Nephron progenitor cell (in vitro differentiated cells): ENCODE measurements around the gene MRE11.
A peak's percentile ranks its signal among the peaks of the same experiment; 100 is the strongest.

Experiments
- DNase-seq: peaks from one replicate; pipeline ENCODE4 v3.0.0; 2021
- H3K27ac Mint-ChIP-seq: 2 replicates; pipeline ENCODE4 v1.8.0; 2021; ENCODE audit warnings: mild to moderate bottlenecking, moderate library complexity, mixed read lengths
- H3K27me3 Mint-ChIP-seq: 2 replicates; pipeline ENCODE4 v1.8.0; 2021; ENCODE audit warnings: mild to moderate bottlenecking, low read depth, mixed read lengths; ENCODE audit not compliant: poor library complexity
- H3K36me3 Mint-ChIP-seq: 2 replicates; pipeline ENCODE4 v1.8.0; 2021; ENCODE audit warnings: low read depth, mixed read lengths
- H3K4me1 Mint-ChIP-seq: 2 replicates; pipeline ENCODE4 v1.8.0; 2021; ENCODE audit warnings: mixed read lengths
- H3K4me3 Mint-ChIP-seq: 2 replicates; pipeline ENCODE4 v1.8.0; 2021; ENCODE audit warnings: mild to moderate bottlenecking, moderate library complexity, mixed read lengths
- H3K9me3 Mint-ChIP-seq: 2 replicates; pipeline ENCODE4 v1.8.0; 2021; ENCODE audit warnings: mild to moderate bottlenecking, moderate library complexity, mixed read lengths
- CTCF ChIP-seq: fragments of 200-600 bp; sonication (generic); IDR thresholded peaks from 2 replicates; pipeline ENCODE4 v1.5.0; 2021; ENCODE audit warnings: antibody characterized with exemption

Gene MRE11

GRCh38 chr11:94524341-94524740 lies 30.7 kb upstream of the MRE11 start:
- peaks cover 6% of the 10 kb centered on the region for H3K4me1 Mint-ChIP-seq
- no peaks in the 10 kb centered on the region for H3K36me3 Mint-ChIP-seq
- no peak overlapping the region for H3K4me3 Mint-ChIP-seq
- no peaks in the 10 kb centered on the region for H3K9me3 Mint-ChIP-seq
- TF ChIP-seq CTCF = no peak
- no peak for DNase-seq
- H3K27me3 Mint-ChIP-seq = peaks cover 14% of the 10 kb centered on the region
- H3K27ac Mint-ChIP-seq = no peak overlapping the region

- no peak for DNase-seq
- H3K4me3 Mint-ChIP-seq = no peak overlapping the region
- no peaks in the 10 kb centered on the region for H3K9me3 Mint-ChIP-seq
- peaks cover 14% of the 10 kb centered on the region for H3K27me3 Mint-ChIP-seq
- peak; percentile 15 for TF ChIP-seq CTCF
- H3K27ac Mint-ChIP-seq = no peak overlapping the region
- no peaks in the 10 kb centered on the region for H3K36me3 Mint-ChIP-seq
- peaks cover 6% of the 10 kb centered on the region for H3K4me1 Mint-ChIP-seq
These were observed 28.0 kb upstream of the MRE11 start for GRCh38 chr11:94521684-94522083.

GRCh38 chr11:94519478-94520084 lies 25.9 kb upstream of the MRE11 start:
- DNase-seq = no peak
- Mint-ChIP-seq H3K4me3 (no peak overlapping the region), H3K9me3 (no peaks in the 10 kb centered on the region), H3K27ac (no peak overlapping the region), H3K27me3 (peaks cover 32% of the 10 kb centered on the region), H3K36me3 (no peaks in the 10 kb centered on the region), H3K4me1 (no peaks in the 10 kb centered on the region)
- TF ChIP-seq CTCF = peak; percentile 65

DNA sequence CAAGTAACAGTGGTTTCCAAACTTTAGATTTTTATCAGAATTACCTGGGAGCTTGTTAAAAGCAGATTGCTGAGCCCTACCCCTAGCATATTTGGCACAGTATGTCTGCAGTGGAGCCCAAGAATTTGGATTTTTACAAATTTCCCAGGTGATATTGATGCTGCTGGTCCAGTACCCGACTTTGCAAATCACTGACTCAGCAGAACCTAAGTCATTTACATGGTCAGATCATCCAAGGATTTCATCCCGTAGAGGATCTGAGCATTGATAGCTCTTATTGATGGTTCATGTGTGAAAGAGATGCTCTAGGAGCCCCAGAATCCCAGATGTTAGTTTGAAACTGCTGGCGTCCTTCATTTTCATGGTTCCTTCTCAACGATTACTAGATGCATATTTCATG lies 24.7 kb upstream of the MRE11 start:
- Mint-ChIP-seq H3K27ac (no peak overlapping the region), H3K36me3 (no peaks in the 10 kb centered on the region), H3K9me3 (no peaks in the 10 kb centered on the region), H3K4me1 (no peaks in the 10 kb centered on the region), H3K27me3 (peaks cover 42% of the 10 kb centered on the region), H3K4me3 (no peak overlapping the region)
- no peak for TF ChIP-seq CTCF
- no peak for DNase-seq

DNA sequence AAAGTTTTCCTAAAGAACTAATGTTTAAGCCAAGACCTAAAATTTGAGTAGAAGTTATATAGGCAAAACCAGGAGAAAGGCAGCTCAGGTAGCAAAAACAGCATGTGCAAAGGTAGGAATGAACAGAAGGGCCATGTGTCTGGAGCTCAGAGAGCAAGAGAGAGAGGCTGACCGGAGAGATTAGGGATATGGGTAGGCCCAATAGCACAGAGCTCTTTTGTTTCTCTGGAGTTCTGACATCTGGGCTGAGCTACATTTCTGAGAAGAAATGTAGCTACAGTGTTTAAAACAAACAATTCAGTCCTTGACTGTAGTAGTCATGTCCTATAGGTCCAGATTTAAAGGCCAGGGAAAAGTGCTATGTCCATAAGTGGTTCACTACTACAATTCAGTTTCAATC lies 23.1 kb upstream of the MRE11 start:
- Mint-ChIP-seq H3K36me3 (no peaks in the 10 kb centered on the region), H3K9me3 (peaks cover 5% of the 10 kb centered on the region), H3K27ac (no peak overlapping the region), H3K4me1 (no peaks in the 10 kb centered on the region), H3K4me3 (no peak overlapping the region), H3K27me3 (peaks cover 52% of the 10 kb centered on the region)
- no peak for DNase-seq
- no peak for TF ChIP-seq CTCF

DNA sequence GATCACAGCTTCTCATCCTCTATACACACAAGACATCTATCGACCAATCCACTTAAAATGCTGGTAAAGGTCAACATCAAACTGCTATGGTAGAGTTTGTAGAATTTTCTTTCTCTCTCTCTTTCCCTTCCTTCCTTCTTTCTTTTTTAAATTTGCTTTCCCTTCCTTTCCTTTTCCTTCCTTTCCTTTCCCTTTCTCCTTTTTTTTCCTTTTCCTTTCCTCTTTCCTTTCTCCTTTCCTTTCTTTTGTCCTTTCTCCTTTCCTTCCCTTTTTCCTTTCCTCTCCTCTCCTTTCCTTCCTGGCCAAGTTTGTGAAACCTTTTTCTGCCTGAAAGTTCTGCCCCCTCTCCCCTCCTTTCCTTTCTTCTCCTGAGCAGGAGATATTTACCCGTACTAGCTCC lies 21.8 kb upstream of the MRE11 start:
- peaks cover 16% of the 10 kb centered on the region for H3K9me3 Mint-ChIP-seq
- H3K36me3 Mint-ChIP-seq = no peaks in the 10 kb centered on the region
- TF ChIP-seq CTCF = no peak

More for the DNA sequence above, 21.8 kb upstream of the MRE11 start:
- Mint-ChIP-seq H3K27me3 (peaks cover 55% of the 10 kb centered on the region), H3K4me3 (no peak overlapping the region), H3K4me1 (no peaks in the 10 kb centered on the region), H3K27ac (no peak overlapping the region)
- DNase-seq = no peak
